Bronchial epithelial cell (primary cell): Measurements from ENCODE around the gene SMIM22. TPM values are rescaled to one million over a fixed set of nuclear protein-coding genes. Genes with fewer than 3 reads are reported as not detected.

Source experiments
- DNase-seq: peaks from one replicate; pipeline ENCODE4 v3.0.0-alpha.2; 2010; ENCODE audit warnings: low read depth
- FAIRE-seq: peaks from 2 replicates; lab custom pipeline; 2011; peaks lifted over from hg19 to GRCh38; lab: Jason Lieb, UNC
- H3K27me3 ChIP-seq: 2 replicates; pipeline ENCODE4 v1.5.1; 2011; ENCODE audit warnings: low read length; ENCODE audit not compliant: control insufficient read depth, insufficient read depth
- H3K36me3 ChIP-seq: 2 replicates; pipeline ENCODE4 v1.5.1; 2011; ENCODE audit warnings: low read length; ENCODE audit not compliant: control insufficient read depth, insufficient read depth
- H3K4me3 ChIP-seq: 2 replicates; pipeline ENCODE4 v1.5.1; 2011; ENCODE audit warnings: mild to moderate bottlenecking, low read depth, low read length, control low read depth
- total RNA-seq: library from RNA; depleted of rRNA; stranded (reverse); fragments of >200 nt; gene quantifications from 2 replicates; pipeline ENCODE4 v1.2.1, GENCODE V29; 2014
- TF ChIP-seq, protein P1 (sequence below): IDR thresholded peaks from 2 replicates; pipeline ENCODE4 v1.5.1; 2011; ENCODE audit warnings: mild to moderate bottlenecking, moderate library complexity, low read length, control low read depth, inconsistent platforms; ENCODE audit not compliant: insufficient read depth, severe bottlenecking

The SMIM22 gene
- total RNA-seq, 1 donor from 2014 or later = 0.79 TPM

DNA sequence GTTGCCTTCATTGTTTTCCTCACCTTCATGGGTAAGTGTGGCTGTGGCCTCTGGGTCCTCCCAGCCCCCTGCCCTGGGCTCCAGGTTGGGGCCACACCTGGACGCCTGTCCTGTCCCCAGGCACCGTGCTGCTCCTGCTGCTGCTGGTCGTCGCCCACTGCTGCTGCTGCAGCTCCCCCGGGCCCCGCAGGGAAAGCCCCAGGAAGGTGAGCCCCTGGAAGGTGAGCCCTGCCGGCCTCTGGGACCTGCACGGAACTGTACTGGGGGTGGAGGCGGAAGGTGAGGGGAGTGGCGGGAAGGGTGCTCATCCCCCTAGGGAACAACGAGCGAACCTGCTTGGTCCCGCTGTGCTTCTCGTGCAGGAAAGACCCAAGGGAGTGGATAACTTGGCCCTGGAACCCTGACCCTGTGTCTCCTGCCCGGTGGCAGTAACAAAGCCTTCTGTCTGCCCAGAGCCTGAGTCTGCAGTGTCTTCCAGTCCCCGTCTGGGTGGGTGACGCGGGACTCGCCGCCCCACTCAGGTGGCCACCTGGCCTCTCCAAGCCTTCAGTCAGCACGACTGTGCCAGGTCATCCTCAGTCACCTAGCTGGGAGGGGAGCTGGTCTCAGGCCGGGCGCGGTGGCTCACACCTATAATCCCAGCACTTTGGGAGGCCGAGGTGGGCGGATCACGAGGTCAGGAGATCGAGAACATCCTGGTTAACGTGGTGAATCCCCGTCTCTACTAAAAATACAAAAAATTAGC is 831 bp downstream of the SMIM22 start:
- TF ChIP-seq, protein P1, sequence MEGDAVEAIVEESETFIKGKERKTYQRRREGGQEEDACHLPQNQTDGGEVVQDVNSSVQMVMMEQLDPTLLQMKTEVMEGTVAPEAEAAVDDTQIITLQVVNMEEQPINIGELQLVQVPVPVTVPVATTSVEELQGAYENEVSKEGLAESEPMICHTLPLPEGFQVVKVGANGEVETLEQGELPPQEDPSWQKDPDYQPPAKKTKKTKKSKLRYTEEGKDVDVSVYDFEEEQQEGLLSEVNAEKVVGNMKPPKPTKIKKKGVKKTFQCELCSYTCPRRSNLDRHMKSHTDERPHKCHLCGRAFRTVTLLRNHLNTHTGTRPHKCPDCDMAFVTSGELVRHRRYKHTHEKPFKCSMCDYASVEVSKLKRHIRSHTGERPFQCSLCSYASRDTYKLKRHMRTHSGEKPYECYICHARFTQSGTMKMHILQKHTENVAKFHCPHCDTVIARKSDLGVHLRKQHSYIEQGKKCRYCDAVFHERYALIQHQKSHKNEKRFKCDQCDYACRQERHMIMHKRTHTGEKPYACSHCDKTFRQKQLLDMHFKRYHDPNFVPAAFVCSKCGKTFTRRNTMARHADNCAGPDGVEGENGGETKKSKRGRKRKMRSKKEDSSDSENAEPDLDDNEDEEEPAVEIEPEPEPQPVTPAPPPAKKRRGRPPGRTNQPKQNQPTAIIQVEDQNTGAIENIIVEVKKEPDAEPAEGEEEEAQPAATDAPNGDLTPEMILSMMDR = no peak
- no peak overlapping the region for H3K4me3 ChIP-seq
- peaks cover 10% of the 10 kb centered on the region for H3K36me3 ChIP-seq
- DNase-seq (no peak), FAIRE-seq (no peak)
- no peaks in the 10 kb centered on the region for H3K27me3 ChIP-seq

DNA sequence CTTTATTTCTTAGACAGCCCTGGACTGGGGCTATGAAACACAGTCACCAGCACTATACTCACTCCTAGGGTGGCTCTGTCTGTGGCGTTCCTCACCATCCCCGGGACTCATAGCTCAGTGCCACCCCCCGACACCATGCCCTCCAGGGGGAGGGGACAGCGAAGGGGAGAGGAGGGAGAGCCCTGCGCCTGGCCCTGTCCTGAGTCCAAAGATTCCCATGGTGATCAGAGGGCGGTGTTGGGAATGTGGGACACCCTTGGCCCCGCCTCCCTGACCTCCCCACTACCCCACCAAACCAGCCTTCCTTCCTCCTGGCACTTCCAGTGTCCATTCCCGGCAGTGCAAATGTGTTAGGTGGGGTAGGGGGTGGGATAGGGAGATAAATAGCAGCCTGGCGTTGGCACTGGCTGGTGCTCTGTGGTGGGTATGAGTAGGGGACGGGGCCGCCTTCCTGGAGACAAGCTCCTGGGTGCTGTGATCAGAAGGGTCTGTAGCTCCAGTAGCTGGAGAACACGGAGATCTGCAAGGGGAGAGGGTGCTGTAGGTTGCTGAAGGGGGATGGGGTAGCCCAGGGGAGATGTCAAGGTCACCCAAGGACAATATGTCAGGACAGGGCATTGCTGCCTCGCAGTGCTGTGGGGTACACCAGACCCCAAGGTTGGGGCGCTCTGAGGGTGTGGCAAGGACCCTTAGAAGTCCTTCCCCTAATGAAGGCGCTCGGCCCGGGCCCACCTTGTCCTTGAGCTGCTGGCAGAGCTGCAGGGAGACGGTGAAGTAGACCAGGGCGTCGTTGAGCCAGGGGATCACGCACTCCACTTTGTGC is 2.0 kb downstream of the SMIM22 start:
- FAIRE-seq (no peak), DNase-seq (no peak)
- TF ChIP-seq, protein P1 = no peak
- H3K36me3 ChIP-seq = peaks cover 10% of the 10 kb centered on the region
- H3K4me3 ChIP-seq = no peak overlapping the region
- no peaks in the 10 kb centered on the region for H3K27me3 ChIP-seq

DNA sequence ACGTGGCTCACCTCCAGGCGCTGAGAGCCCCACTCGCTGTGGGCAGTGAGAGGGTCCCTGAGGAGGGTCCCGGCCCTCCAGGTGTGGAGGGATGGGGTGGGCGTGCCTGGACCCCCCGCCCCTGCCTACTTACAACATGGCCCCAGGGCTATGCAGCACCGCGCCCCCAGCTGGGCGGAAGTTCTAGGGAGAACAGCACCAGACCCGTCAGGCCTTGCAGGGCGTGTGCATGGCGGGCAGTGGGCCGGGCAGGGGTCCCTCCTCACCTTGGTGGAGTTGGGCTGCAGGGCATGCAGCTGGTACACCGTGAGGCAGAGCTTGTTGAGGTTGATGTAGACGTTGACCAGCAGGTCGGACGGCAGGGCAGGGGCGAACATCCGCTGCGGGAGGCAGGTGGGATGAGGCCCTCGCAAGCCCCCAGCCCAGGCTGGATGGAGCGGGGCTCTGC is 2.7 kb downstream of the SMIM22 start:
- DNase-seq (no peak), FAIRE-seq (peak; percentile 28)
- peaks cover 10% of the 10 kb centered on the region for H3K36me3 ChIP-seq
- TF ChIP-seq, protein P1 = no peak
- no peak overlapping the region for H3K4me3 ChIP-seq
- no peaks in the 10 kb centered on the region for H3K27me3 ChIP-seq

DNA sequence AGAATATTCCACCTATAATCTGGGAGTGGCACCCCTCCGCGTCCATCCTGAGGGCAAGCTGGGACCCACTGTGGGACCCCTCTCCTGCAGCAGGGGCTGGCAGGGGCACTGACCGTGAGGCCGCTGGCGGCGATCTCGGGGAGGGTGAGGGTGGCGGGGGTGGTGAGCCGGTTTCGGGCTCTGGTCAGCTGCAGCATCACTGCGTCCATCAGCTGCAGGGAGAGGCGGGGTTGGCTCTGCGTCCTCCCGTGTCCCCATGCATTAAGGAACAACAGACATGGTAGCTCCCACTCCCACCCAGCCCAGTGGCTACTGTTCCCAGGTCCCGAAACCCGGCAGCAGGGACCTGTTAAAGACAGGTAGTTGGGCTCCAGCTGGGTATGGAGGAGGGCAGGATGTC is 3.3 kb downstream of the SMIM22 start:
- Histone ChIP-seq H3K36me3 (peaks cover 10% of the 10 kb centered on the region), H3K4me3 (no peak overlapping the region), H3K27me3 (no peaks in the 10 kb centered on the region)
- TF ChIP-seq, protein P1 = no peak
- DNase-seq = no peak
- no peak for FAIRE-seq

DNA sequence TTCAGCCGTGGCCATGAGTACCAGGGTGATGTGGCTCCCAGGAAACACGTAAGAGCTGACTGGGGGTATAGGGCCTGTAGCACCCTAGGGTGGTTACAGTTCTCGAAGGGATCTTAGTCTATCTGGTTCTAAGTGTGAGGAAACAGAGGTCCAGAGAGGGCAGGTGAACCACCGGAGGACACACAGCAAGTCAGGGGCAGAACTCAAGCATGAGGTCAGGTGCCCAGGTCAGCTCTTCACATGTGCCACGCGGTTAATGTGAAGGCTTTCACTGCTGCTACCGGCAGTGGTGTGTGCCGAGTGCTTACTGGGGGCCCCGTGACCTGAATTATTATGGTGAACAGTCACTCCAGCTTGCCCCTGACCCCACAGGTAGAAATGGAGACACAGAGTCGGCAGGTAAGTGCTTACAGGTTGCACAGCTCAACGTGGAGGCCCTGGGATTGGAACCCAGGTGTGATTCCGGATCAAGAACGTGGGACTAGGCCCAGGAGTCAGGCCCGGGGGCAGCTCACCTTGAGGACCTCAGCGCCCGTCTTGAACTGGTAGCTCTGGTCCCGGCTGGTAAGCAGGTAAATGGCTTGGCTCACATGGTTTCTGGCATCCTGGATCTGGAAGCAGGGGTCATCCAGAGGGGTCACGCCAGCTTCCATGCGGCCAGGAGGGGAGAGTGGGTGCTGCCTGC is 4.1 kb downstream of the SMIM22 start:
- TF ChIP-seq, protein P1 = no peak
- DNase-seq (no peak), FAIRE-seq (peak; percentile 70)
- no peaks in the 10 kb centered on the region for H3K27me3 ChIP-seq
- H3K4me3 ChIP-seq = no peak overlapping the region
- H3K36me3 ChIP-seq = peaks cover 10% of the 10 kb centered on the region
